Islet precursor cell (in vitro differentiated cells): Measurements from ENCODE around the gene DPP10.

ENCODE experiments used
- DNase-seq: peaks from one replicate; pipeline ENCODE4 v3.0.0-alpha.2; 2018

DPP10 gene

DNA sequence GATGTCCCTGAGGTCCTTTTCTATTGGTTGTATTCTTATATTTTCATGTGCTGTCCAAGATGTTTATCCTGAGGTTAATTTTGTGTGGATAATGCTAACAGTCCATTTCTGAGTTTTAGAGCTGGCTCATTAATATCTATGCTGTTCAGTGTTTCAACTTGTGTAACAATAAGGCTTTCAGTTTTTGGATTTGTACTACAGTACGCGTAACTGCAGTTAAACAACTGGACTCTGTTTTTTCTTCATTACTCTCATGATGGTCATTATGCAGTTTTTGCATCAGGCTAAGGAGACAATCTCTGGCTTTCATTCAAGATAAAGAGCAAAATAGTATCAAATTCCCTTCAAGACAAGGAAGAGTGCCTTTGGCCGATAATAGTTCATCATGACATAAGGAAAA is 1364.8 kb downstream of the DPP10 start:
- no peak for DNase-seq

DNA sequence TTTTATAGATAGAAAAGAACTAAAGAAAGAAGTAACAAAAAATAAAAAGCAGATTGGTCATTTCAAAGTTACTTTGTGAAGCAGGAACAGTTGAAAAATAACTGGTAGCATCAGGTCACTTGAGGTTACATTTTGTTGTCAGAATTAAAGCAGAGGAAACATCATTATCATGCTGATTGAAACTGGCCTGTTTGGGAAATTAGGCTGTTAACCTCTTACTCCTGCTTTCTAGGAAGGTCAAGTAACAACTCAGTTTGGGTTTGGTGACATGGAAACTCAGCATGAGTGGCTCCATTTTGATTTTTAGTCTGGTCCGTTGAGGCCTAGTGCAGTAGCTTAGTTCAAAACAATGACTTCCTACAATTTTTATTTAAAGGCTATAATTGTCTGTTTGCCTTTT is 1383.5 kb downstream of the DPP10 start:
- DNase-seq = no peak

DNA sequence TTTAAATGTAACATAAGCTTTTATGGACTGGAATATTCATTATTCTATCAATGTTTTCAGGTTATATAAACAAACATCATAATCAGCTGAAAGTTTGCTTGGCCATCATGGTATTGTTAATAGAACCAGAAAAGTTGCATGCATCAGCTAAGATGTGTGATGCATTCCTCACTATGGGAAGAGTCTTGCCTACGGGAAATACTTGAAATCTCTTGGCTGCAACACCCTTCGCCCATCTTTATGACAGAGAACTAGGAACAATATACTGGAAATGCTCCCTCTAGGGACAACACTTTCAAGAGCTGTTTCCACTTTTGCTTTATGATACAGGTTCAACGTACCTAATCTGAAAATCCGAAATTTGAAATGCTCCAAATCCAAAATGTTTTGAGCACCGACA is 1390.8 kb downstream of the DPP10 start:
- DNase-seq = no peak

DNA sequence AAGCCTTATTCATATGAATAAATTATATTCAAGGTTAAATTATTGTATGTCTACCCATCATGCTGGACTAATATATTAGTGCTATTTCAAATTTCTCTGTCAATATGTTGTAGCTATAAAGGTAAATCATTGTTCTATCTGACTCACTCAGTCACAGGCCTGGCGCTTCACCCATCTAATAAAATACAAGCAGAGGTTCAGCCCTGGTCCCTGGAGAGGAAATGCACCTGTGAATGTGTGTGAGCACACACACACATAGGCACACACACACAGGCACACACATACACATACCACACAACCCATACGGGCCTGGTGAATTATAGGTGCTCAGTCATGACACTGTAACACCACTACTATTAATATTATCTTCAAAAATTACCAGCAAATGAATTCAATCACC is 1396.1 kb downstream of the DPP10 start:
- DNase-seq = no peak

DNA sequence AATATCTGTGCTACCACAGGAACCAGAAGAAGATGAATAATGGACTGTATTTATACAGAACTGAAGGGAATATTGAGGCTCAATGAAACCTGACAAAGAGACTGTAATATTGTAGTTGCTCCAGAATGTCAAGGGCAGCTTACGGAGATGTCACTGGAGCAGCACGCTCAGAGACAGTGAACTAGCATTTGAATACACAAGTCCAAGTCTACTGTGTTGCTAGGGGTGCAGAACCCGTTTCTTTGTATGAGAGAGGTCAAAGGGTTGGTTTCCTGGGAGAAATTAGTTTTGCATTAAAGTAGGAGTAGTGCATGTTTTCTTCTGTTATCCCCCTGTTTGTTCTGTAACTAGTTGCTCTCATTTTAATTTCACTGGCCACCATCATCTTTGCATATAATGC is 1399.9 kb downstream of the DPP10 start:
- DNase-seq = no peak

DNA sequence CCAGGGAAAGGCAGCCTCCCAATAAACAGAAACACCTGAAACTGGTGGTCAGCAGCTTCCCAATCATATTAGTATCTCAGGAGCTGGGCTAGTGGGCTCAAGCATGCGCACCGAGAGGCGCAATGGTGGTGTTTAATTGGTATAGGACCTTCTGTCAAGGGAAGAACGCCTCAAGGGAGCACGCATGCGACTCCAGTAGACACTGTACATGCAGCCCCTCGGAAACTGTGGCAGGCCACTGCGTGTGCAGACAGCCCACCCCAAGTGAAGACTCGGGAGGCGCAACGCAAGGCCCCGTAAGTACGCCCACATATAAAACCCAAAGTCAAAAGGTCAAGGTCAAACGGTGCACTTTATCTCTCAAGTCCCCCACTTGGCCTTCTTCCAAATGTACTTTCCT is 1405.8 kb downstream of the DPP10 start:
- DNase-seq = no peak

DNA sequence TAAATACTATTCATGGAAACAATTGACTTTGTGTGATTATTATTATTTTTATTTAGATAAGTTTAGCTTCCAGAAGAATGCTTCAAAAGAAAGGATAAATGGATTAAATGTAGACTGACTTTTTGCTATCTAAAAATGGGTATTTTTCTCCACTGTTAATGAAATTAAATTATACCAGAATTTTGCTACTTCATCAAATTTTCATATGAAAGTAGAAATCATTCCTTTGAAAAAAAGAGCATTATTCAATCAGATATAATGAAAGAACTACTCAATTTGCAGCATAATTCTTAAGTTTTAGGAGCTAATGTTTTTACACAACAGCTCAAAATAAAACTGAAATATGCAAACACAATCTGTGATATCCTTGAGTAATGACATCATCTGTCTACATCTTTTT is 1424.6 kb downstream of the DPP10 start:
- no peak for DNase-seq

DNA sequence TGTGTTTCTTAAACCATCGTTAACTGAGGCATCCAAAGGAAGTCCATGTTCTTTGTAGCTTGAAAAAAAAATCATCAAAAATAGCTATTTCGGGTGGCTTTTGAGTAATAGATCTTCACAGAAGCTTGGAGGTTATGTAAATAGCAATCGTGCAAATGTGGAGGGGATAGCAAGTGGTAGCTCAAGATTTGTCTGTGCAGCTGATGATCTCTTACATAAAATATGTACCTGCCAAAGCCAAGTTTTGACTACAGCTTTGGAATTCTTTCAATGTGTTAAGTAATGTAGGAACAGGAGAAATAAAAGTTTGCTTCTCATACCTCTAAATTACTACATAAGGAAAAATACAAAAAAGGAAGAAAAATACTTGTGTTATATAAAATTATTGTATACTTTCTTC is 1432.0 kb downstream of the DPP10 start:
- DNase-seq = no peak

DNA sequence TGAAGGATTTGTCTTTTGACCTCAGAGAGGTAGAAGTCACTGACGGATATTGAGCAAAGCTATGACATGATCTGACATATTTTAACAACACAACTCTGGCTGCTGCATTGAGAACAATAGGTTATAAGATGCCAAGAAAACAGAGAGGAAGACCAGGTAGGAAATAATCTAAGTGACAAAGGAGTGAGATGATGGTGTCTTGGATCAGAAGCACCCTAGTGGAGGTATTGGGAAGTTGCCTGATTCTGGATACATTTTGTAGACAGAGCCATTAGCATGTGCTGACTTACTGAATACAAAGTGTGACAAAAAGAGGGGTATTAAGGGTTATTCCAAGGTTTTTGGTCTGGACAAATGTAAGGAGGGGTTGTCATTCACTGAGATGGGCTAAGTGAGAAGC is 1438.1 kb downstream of the DPP10 start:
- DNase-seq = no peak

DNA sequence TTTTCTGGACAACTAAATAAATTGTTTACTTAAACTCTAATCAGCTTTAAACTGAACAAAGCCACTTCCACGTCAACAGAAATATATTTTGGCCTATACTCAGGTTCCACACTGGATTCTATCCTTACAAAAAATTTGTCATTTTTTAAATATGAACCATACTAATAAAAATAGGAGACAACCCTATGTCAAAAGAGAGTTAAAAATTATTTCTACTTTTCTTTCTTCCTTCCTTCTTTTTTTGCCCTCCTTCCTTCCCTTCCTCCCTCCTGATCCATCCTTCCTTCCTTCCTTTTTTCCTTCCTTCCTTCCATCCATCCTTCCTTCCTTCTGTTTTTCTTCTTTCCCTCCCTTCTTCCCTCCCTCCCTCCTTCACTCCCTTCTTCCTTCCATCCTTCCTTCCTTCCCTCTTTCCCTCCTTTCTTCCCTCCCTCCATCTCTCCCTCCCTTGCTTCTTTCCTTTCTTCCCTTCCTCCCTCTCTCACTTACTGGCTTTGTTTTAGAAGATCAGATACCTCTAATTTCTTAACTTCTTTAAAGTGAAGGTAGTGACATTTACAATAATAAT is 1444.9 kb downstream of the DPP10 start:
- DNase-seq = no peak
